ENCODE measurements around the gene THPO.

- TF ChIP-seq, protein P1, sequence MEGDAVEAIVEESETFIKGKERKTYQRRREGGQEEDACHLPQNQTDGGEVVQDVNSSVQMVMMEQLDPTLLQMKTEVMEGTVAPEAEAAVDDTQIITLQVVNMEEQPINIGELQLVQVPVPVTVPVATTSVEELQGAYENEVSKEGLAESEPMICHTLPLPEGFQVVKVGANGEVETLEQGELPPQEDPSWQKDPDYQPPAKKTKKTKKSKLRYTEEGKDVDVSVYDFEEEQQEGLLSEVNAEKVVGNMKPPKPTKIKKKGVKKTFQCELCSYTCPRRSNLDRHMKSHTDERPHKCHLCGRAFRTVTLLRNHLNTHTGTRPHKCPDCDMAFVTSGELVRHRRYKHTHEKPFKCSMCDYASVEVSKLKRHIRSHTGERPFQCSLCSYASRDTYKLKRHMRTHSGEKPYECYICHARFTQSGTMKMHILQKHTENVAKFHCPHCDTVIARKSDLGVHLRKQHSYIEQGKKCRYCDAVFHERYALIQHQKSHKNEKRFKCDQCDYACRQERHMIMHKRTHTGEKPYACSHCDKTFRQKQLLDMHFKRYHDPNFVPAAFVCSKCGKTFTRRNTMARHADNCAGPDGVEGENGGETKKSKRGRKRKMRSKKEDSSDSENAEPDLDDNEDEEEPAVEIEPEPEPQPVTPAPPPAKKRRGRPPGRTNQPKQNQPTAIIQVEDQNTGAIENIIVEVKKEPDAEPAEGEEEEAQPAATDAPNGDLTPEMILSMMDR (IDR thresholded peaks at IDR 0.05; ENCODE audit: poor library complexity, severe bottlenecking) = peak; percentile 98
- TF ChIP-seq EZH2 (IDR thresholded peaks at IDR 0.05; ENCODE audit: borderline replicate concordance, insufficient read depth, low read length, poor library complexity, severe bottlenecking) (no peak), POLR2AphosphoS5 (IDR thresholded peaks at IDR 0.05) (peak; percentile 32)
Measured at GRCh38 chr3:184371570-184372018, 6.4 kb downstream of the THPO start.
